NT2/D1 (cell line): ENCODE results near the gene GZF1.

Experiments
- YY1 ChIP-seq: IDR thresholded peaks from 2 replicates; pipeline ENCODE4 v1.6.1; 2011; ENCODE audit not compliant: insufficient read length, insufficient read depth
- ZNF274 ChIP-seq: IDR thresholded peaks from 2 replicates; pipeline ENCODE4 v1.6.1; 2011; ENCODE audit warnings: mild to moderate bottlenecking, low read depth, low read length

- no peak for TF ChIP-seq YY1
- no peak for TF ChIP-seq ZNF274
Measured at GRCh38 chr20:23419995-23420901, 58.3 kb downstream of the GZF1 start.
